Ascending aorta (tissue), 2 donors: Measurements from ENCODE around the gene RFX8. TPM values are rescaled to one million over a fixed set of nuclear protein-coding genes. Genes with fewer than 3 reads are reported as not detected.

ENCODE experiments used
- DNase-seq, 2 donors: peaks; one replicate each; pipeline ENCODE4 v3.0.0-alpha.2; 2019; ENCODE audit warnings: low spot score in 2 of 2
- H3K27ac ChIP-seq, 2 donors: fragments of 200-600 bp; sonication (generic); one replicate each; pipeline ENCODE4 v1.5.1; 2016 to 2017; ENCODE audit warnings: mild to moderate bottlenecking in 1 of 2
- H3K27me3 ChIP-seq: fragments of 200-600 bp; sonication (generic); one replicate; pipeline ENCODE4 v1.5.1; 2017
- H3K36me3 ChIP-seq, 2 donors: fragments of 200-600 bp; sonication (generic); one replicate each; pipeline ENCODE4 v1.5.1; 2016
- H3K4me1 ChIP-seq, 2 donors: fragments of 200-600 bp; sonication (generic); one replicate each; pipeline ENCODE4 v1.5.1; 2016 to 2017; ENCODE audit warnings: mild to moderate bottlenecking in 1 of 2
- H3K4me3 ChIP-seq, 2 donors: fragments of 200-600 bp; sonication (generic); one replicate each; pipeline ENCODE4 v1.5.1; 2016 to 2017; ENCODE audit warnings: mild to moderate bottlenecking in 1 of 2
- H3K9me3 ChIP-seq, 2 donors: fragments of 200-600 bp; sonication (generic); one replicate each; pipeline ENCODE4 v1.5.1; 2016
- CTCF ChIP-seq, 3 experiments: fragments of 200-600 bp in 2 of 3; fragments of 450-650 bp in 1 of 3; sonication (generic) in 2 of 3; IDR thresholded peaks; one replicate each; pipeline ENCODE4 v1.5.1; 2016 to 2019; ENCODE audit warnings: antibody characterized with exemption in 3 of 3, mild to moderate bottlenecking in 1 of 3, moderate library complexity in 1 of 3
- intact Hi-C: fragments of 100-400 bp; cut with DNase I; formaldehyde crosslinking; loops from one replicate; pipeline ENCODE4 v1.15.1; 2023
- total RNA-seq: library from RNA; depleted of rRNA; stranded (reverse); fragments of >200 nt; gene quantifications from one replicate; pipeline ENCODE4 v1.1.0, GENCODE V29; 2016

RFX8 gene
- total RNA-seq, 1 donor from 2014 or later: not detected

GRCh38 chr2:101348883-101349282 lies 126.0 kb downstream of the RFX8 start:
- intact Hi-C loops: no loop called here
- Histone ChIP-seq H3K9me3 (no peaks in the 10 kb centered on the region), H3K4me3 (no peak overlapping the region), H3K27ac (no peak overlapping the region), H3K27me3 (no peaks in the 10 kb centered on the region), H3K36me3 (no peaks in the 10 kb centered on the region), H3K4me1 (no peaks in the 10 kb centered on the region)
- no peak for DNase-seq
- no peak for TF ChIP-seq CTCF (IDR thresholded peaks at IDR 0.05)

Other genes with a start within 250 kb of the RFX8 start
- 32.5 TPM for gene CNOT11, start 222.2 kb downstream of the RFX8 start, total RNA-seq
- 39.9 TPM for gene RNF149, start 166.4 kb downstream of the RFX8 start, total RNA-seq
- gene CREG2, start 87.6 kb downstream of the RFX8 start, total RNA-seq: not detected
- 48.0 TPM for gene MAP4K4, start 222.6 kb upstream of the RFX8 start, total RNA-seq